GM21381 (cell line): ENCODE measurements around the gene ERC2.

Experiments used
- ATAC-seq: cut with Tn5 transposase; IDR thresholded peaks from one replicate; pipeline ENCODE4 v1.9.1; 2021; ENCODE audit warnings: mild to moderate bottlenecking, moderate library complexity; ENCODE audit not compliant: unreplicated experiment

ERC2 gene

DNA sequence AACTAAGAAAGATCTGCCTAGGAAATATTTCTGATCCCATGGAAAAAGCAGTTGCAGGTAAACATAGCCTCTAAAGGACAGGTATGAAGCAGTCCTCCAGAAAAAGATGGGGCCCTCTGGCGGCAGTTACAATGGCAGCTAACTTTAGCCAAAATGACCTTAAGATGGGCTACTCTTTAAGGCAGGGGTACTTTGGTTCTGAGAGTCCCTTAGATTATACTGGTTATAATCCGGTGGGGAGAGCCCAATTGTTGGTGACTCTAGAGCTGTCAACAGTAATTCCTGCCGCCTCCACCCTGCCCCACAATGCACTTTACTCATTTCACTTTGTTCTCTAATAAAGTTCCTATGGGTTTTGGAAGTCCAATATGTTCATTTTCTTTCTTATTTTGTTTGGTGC is 568.4 kb downstream of the ERC2 start:
- no peak for ATAC-seq

DNA sequence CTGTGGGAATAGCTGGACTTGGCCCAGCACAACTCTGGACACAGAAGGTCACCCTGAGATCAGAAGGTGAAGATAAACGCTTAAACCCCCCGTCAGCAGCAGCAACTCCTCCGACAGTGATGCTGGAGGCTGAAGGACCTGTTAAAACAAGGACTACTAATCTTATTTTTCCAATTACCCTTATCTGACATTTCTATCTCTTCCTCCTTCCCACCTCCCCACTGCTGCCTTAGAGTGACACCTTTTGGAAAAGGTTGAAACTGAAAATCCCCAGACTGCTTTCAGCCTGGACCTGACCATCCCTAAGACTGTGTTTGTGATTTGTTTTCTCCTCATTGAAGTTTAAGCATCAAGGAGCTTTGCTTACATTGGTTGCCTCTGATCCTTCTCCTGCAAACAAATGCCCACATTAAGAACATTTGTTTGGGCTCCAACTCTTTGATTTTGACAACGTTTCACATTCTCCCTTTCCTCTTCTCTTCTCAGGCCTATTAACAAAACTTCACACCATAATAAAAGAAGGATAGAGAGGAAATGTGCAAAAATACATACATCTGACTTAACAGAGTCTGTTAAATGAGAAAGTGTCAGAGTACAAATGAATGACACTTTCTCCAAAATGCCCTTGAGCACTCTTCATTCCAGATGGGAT is 570.6 kb downstream of the ERC2 start:
- ATAC-seq, result no peak

DNA sequence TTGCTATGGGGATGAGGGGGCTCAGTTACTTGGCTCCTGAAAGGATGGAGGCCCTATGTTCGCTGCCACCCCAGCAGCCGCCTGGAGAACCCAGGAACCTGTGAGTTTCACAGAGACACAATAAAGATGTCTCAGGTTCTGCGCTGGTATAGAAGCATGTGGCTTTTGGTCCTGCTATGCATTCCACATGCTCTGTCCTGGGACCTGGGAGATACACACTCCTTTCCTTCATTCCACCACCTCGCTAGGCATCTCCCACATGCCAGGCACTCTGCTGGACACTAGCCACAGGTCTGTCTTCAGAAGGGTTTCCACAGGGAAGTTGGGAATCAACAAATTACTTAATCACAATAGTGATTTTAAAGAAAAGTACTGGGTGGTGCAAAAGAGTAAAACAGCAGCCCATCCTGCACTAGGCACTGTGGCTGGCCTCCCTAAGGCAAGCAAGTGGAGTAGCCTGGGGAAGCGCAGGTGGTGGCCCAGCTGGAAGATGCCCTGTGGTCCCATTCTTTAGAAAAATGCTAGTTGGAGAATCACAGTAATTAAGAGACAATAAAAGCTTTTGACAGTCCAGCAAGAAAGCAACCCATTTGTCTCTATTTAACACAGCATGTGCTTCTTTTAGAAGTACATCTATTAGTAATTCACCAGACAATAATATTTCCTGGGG is 572.2 kb downstream of the ERC2 start:
- ATAC-seq, result no peak

DNA sequence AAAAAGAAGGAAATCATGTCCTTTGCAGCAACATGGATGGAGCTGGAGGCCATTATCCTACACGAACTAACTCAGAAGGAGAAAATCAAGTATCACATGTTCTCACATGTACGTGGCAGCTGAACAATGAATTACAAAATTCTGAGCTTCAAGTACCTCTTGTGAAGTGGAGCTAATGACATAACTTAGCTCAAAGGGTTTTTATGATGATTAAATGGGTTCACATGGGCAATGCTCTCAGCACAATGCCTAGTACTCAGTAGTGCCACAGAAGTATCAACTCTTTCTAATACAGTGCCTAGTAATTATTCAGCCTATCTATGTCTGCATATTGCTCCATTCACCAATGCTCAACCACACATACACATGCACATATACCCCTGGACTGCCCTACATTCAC is 573.7 kb downstream of the ERC2 start:
- no peak for ATAC-seq

DNA sequence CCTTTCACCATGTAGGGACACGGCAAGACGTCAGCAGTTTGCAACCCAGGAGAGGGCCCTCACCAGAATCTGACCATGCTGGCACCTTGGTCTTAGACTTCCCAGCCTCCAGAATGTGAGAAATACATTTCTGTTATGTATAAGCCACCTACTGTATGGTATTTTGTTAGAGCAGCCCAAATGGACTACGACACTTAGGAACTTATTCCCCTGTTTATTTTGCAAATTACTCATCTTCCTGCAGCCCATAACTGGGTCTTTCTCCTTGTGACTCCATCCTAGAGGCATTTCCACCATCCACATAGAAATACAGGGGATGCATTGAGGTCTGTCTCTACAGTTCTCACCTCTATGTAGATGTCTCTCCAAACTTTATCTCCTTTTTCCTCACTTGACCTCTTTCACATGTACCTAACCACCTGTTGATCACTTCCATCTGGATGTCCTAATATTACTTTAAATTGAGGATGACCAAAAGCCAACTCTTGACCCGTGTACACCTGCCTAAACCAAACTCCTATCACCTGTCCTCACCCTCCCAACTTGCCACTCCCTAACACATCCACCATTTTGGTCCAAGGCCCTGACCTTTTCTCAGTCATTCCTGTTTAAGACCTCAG is 575.1 kb downstream of the ERC2 start:
- no peak for ATAC-seq

DNA sequence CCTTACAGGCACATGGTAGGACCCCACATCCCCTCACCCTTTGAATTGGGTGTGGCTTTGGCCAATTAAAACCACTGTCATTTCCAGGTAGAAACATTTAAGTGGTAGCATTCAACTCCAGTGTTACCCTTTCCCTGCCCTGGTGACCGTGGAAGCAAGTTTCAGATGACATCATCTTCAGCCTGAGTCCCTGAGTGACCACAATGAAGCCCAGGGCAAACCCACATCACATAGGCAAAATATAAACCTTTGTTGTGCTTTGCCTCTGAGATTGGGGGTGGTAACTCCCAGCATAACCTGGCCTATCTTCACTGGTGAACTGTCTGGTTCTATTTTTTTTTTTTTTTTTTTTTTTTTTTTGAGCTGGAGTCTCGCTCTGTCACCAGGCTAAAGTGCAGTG is 577.2 kb downstream of the ERC2 start:
- no peak for ATAC-seq

DNA sequence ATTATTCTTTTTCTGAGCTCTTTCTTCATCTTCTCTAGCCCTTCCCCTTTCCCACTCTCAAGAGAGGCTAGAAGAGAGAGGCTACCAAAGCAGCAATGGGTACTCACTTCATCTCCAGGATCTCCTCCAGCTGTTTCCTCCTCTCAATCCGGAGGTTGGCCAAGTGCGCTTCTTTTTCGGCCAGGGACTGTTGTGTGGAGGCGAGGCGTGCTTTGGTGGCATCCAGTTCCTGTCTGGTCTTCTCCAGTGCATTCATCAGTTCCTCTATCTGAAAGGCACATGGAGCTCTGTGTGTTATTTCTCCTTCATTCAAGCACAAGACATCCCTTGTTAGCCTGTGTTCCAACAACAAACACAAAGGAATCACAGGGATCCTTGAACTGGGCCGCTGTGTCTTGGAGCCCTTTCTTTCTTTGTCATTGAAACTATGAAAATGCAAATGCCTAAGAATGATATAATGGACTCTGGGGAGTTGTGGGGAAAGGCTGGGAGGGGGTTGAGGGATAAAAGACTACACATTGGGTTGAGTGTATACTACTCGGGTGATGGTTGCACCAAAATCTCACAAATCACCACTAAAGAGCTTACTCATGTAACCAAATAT is 579.9 kb downstream of the ERC2 start:
- no peak for ATAC-seq

DNA sequence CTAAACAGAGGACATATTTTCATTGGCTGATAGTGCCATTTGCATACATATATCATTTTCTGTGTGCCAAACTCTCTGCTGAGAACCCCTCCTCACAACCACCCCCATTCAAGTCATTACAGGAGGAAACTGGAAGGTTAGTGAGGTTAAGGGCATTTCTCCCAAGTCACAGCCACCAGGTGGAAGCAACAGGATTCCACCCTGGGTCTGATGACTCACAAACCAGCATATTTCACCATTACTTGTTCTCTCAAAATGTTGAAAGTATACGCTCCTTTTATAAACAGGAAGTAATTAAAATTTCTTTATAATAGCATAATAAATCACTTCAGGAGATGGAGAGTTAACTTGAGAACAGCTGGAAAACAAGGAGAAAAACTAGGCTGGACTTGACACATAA is 582.5 kb downstream of the ERC2 start:
- no peak for ATAC-seq

DNA sequence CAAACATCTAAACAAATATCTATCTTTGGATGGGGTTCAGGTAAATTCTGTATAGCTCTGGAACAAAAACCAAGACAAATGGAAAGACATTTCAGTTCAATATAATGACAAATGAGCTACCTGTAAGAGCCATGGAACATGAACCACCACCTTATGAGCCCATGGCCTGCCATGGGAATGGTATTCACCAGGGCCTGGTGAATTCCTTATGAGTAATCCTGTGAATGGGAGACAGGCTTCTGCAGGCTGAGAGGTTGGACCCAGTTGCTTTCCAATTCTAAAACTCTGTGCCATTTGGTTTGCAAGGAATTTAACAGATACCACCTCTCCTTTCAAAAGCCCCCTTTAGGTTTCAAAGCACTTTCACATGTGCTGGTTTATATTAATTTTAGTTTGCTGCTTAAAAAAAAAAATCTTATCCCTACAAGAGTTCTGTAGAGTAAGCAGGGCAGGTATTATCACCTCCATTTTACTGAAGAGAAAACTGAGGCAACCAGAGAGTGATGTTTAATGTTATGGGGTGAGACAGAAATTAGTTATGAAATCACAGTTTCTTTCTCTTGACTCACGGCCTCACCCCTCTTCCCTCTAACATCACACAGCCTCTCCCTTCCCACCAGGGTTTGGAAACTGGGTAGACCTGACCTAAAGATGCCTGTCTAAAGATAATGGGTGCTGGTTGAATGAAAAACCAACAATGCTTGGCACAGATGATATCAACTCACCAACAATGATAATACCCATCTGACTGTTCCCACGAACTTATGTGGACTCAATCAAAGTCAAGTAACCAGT is 583.6 kb downstream of the ERC2 start:
- ATAC-seq, result no peak

DNA sequence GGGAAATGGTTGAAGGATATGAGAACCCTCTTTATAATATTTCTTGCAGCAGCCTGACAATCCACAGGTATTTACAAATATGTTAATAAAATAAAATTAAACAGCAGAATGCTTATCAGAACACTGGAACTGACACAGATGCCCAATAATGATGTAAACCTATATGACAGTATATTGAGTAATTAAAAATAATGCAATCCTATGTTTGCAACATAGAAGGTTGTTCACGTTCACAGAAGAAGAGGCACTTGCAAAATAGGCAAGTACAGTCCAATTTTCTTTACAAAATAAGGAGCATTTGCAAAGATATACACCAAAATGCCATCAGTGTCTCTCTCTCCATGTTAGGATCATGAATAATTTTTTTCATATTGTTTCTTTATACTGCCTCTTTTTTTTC is 584.2 kb downstream of the ERC2 start:
- no peak for ATAC-seq

DNA sequence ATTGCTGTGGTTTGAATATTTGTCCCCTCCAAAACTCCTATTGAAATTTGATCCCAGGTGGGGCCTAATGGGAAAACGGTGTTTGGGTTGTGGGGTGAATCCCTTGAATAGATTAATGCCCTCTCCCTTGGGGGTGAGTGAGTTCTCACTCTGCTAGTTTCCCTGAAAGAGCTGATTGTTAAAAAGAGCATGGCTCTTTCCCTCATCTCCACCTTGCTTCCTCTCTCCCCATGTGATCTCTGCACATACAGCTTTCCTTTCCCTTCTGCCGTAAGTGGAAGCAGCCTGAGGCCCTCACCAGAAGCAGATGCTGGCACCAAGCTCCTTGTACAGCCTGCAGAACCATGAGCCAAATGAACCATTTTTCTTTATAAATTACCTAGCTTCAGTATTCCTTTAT is 586.3 kb downstream of the ERC2 start:
- no peak for ATAC-seq

DNA sequence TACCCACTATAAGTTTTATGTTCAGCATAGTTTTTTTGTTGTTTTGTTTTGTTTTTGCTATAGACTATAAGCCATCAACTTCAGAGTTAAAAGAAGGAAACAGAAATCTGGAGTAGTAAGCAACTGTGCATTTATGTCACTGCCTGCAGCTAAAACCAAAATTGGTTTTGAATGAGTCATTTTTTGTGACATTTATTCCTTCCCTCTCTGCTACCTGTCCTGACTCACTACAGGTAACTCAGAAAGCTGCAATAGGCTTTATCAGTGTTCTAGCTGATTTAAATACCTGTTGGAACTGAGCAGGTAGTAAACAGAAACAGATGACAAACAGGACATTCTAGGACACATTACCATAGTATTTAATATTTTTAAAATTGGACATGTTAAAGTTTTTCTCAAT is 587.9 kb downstream of the ERC2 start:
- no peak for ATAC-seq

DNA sequence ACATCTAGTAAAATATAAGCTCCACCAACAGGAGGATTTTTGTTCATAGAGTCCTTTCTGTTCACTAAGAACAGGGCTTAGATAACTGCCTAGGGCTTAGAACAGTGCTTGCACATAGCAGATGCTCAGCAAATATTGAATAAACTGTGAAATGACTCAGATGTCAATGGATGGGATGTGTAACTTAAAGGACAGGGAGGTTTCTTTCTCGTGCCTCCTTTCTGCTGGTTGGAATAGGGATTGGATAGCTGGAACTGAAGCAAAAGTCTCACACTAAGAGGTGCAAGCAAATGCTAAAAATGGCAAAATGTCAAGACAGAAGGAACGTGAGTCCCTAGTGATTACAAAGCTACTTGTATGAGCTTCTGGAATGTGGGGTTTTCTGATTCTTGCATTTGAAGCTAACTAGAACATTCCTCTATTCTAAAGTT is 588.4 kb downstream of the ERC2 start:
- no peak for ATAC-seq

DNA sequence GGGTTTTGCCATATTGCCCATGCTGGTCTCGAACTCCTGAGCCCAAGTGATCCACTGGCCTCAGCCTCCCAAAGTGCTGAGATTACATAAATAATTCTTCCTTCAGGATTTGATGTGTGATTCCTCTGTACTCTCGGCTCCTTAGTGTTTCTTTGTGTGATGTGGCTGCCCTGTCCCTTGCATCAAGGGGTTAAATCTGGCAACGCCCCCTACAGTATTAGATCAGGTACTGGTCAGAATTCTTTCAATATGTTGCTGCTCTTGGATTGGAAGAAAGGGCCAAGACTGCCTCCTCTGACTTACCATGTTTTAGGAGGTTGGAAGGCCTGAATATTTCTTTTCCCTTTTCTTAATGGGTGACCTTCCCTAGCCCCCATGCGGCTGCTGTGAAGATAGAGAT is 590.6 kb downstream of the ERC2 start:
- no peak for ATAC-seq

DNA sequence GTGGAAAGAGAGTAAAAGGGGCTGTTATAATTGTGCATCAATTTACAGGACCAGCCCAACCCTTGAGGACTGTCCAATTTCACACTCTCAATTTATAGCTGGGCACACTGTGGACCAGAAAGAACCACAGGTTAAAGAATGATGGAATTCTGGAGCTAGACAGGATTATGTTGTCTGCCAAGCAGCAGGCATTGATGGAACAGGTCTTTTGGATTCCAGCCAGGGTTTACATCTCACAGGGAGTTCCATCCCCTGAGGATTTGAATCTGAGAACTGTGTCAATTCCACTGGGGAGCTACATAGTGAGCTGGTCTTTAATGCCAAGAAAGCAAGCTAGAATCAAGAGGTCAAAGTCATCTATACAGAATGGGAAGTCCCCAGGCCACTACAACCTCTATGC is 591.7 kb downstream of the ERC2 start:
- ATAC-seq, result no peak

DNA sequence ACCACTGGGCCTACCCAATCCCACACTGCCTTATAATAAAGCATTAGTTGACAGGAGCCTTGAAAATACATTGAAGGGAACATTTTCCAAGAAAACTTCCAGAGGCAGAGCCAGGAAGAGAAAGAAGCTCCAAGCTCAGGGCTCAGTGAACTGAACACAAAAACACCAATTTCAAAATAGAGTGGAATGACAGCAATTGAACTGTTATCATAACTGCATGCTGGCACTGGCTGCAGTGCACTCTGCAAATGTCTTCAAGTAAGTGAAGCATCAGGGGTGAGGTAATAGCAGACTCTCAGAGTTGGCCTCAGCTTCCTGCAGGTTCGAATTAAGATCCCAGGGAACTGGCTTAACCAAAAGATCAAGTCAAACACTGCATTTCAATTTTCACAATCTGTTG is 593.2 kb downstream of the ERC2 start:
- ATAC-seq, result no peak

DNA sequence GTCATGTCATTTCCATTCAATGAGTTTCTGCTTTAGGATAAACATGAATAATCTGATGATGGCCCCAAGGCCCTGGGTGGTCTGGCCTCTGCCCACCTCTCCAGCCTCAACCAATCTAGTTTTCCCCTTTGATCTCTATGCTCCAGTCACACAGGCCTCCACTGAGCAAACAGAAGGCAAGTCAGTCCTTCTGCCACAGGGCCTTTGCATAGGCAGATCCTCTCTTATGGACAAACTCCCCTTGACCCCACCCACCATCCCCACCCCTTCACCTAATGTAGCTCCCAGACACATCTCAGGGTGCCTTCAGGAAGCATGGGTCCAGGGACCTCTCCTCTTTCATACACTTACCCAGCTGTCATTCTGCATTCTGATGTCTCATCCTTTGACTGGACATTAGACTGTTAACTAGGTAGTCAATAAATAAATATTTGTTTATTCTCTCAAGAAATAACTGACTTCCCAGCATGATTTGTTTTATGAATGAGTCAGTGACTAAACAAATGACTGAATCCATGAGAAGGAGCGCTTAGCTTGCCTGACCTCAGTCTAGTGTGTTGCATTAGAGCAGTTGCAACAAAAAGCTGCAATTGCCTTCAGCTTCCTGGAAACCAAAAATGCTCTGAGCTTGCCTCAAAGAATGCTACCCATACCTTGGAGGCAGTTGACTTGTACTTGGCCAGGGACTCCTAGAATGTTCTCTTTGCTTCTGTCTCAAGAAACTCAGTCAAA is 594.6 kb downstream of the ERC2 start:
- ATAC-seq, result no peak

DNA sequence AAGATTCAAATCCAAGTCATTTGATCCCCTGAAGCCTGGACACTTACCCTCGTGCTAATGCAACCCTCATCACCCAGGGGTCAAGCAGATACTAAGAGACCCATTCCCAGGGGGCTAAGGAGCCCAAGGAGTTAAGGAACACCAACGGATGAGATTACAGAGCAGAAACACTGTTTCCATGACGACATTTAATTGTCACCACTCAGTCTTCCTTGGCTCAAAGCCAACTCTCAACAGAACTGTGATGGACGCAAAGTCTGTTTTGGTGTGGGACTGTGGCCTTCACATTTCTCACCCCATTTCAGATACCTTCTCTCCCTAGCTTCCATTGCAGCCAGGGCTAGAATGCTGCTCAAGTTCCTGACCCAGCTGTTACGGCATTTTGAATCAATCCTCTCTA is 597.7 kb downstream of the ERC2 start:
- ATAC-seq, result no peak

DNA sequence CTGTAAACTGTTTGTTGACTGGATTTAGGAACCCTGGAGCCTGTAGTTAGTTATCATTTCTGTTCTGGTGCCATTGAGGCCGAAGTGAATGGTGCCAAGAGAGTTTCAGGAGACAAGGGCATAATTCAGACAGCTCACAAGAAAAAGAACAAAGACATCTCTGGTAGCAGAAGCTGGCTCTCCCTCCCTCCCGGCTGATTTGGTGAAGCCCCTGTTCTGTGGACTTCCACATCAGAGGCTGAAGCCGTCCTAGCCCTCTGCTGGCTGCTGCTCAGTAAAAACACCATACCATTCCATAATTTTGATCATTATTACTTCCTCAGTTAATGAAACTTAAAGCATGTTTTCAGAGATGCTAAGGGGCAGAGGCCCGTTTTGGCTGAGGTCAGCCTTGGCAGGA is 599.9 kb downstream of the ERC2 start:
- no peak for ATAC-seq

DNA sequence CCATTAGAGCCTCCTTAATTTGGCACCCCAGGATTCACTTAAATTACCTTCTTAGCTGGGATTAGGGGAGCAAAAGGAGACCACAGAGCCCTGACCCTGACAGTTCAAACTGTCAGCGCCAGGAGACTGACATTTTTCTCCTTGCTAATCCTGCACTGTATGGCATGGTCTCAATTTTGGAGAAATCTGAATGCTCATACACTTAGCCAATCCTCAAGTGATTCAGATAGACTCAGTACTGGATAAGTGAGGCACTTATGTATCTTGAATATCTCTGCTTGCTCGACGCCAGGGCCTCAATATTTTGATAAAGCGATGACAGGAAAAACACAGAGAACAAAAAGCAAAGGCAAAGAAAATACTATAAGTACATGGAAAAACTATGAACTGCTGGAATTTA is 605.2 kb downstream of the ERC2 start:
- ATAC-seq, result no peak
